HG02943 (cell line): ENCODE measurements around the gene TNRC6B.
"Not testable (repeated sequence)": the region's sequence is repeated elsewhere in the genome, so short reads cannot be mapped to it uniquely, and the experiment has no call there.

Experiments used
- ATAC-seq: cut with Tn5 transposase; IDR thresholded peaks from one replicate; pipeline ENCODE4 v1.9.1; 2021; ENCODE audit warnings: mild to moderate bottlenecking, low read depth, moderate library complexity; ENCODE audit not compliant: unreplicated experiment

TNRC6B gene

DNA sequence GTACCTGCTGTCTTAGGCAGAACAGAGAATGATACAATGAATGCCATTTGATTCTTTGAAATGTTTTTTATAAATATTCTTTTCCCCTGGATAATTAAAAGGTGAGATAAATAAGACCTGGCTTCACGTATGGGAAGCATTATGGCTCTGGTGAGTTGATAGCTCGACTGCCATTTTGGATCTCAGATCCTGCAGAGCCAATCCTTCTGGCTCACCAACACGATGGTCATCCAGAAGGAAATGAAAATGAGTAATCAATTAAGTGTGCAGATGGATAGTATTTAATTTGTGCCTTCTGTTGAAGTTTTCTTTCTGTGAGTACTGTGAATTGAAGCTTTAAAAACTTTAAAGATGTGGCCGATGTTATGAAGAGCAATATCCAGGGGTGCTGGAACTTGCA lies 2.7 kb downstream of the TNRC6B start:
- no peak for ATAC-seq

DNA sequence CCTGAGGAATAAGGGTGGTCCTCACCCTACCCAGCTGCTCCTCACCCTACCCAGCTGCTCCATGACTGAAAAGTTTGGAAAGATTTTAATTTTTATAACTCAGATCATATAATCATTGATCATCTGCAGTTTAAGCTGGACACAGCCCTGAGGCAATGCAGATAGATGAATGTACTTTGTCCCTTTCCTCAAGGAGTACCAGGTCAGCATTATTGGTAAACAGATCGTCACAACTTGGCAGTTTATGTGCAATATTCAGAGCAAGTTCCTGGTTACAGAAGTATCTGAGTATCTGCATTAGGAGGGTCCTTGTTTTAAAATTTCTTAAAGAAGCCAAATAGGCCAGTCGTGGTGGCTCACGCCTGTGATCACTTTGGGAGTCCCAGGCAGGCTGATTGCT lies 3.6 kb downstream of the TNRC6B start:
- ATAC-seq = no peak

- ATAC-seq = no peak
Observed at GRCh38 chr22:40182231-40182835, 4.6 kb downstream of the TNRC6B start.

GRCh38 chr22:40183029-40183581 lies 5.4 kb downstream of the TNRC6B start:
- no peak for ATAC-seq

DNA sequence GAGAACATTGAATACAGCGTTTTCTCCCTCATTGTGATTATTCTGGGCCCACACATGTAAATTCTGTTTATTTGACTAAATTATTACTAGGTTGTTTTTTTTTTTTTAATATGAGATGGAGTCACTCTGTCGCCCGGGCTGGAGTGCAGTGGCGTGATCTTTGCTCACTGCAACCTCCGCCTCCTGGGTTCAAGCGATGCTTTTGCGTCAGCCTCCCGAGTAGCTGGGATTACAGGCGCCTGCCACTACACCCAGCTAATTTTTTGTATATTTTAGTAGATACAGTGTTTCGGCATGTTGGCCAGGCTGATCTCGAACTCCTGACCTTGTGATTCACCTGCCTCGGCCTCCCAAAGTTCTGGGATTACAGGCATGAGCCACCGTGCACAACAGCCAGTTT lies 5.9 kb downstream of the TNRC6B start:
- ATAC-seq = not testable (repeated sequence)

- no peak for ATAC-seq
Observed at GRCh38 chr22:40187389-40187788, 9.7 kb downstream of the TNRC6B start.

- no peak for ATAC-seq
Observed at GRCh38 chr22:40189997-40190396, 12.3 kb downstream of the TNRC6B start.

DNA sequence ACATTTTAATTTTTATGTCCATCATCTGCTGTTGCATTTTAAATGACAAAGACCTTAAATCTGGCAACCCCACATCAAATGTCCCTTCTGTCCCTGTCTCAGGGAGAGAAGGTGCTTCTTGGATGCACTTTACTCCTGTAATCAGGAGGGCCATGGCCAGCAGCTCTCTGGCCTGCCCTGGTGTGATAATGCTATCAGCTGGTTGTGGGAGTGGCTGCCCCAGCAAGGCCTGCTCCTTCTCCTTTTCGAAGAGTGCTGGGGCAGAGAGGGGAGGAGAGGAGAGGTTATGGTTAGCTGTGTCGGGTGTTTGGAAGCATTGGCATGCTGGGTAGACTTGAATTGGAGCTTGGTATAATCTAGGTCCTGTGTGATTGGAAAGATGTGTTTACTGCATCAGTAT lies 12.8 kb downstream of the TNRC6B start:
- no peak for ATAC-seq

DNA sequence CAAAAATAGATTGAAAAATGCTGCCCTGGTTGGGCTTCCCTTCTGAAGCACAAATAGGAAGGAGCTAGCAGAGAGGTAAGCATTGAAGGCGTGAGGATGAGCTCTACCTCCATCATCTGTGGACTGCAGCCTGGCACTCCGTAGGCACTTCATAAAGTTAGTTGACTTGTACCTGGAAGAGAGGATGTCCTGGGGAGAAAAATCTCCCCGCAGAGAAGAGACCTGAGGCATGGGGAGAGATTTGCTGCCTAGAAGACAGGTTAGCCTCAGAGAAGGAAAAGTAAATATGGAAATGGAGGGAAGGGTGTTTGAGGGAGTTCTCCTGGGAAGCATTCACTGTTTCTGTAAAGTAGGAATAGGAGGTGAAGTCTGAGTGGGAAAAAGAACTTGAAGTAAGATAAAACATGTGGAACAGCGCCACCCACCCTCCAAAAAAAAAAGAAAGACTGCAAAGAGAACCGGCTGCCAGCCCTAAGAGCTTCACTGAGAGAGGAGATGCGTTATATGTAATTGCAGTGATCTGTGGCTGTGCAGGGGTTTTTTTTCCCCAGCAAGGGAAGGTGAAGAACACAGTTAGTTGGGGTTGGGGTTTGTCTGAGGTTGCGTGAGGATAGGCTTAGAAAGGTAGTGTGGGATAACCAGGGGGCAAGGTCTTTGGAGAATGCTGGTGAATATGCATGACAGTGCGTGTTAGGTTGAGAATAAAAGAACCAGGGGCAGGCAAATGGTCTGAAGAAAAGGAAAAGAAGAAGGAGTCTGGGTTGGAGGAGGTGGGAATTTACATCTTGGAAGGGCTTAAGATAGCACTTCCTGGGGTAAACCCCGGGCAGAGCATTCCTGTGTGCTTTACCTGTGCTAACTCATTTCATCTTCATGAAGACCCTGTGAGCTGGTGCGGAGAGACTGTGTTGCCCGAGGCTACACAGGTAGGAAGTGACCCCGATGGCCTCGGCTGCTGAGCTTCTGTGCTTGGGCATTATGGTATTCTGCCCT lies 16.0 kb downstream of the TNRC6B start:
- no peak for ATAC-seq

- ATAC-seq = no peak
Observed at GRCh38 chr22:40194656-40195055, 16.9 kb downstream of the TNRC6B start.

- no peak for ATAC-seq
Observed at GRCh38 chr22:40196628-40197360, 19.1 kb downstream of the TNRC6B start.

- not testable (repeated sequence) for ATAC-seq
Observed at GRCh38 chr22:40197421-40197820, 19.7 kb downstream of the TNRC6B start.

DNA sequence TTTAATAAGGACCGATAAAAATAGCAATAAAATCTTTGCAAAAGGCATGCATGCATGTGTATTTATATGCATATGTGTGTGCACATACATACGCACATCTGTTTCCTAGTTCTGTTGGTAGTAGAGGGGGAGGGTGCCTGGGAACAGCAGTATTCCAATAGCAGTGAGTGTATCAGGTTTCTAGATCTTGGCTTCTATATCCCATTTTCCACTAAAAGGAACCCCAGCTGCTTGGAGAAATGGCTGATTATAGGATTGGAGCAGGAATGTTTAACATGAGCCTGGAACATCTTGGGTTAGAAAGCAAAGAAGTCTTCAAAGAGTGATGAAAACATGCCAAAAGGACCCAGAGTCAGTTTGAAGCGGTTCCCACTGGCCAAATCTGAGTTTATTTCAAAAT lies 21.0 kb downstream of the TNRC6B start:
- ATAC-seq = no peak

DNA sequence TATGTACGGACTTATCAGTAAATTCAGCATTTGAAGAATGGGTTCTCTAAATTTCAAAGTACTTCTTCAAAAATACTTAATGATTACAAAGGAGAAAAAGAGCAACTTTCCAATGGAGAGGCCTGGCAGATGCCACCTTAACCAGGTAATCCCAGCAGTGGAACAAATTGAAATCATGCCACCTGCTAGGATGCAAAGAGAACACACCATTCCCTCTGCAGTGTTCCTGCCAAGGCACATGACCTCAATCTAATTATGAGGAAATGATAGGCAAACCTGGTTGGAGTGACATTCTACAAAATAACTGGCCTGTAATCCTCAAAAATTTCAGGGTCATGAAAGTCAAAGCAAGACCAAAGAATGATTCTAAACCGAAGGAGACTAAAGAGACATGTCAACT lies 21.5 kb downstream of the TNRC6B start:
- no peak for ATAC-seq

DNA sequence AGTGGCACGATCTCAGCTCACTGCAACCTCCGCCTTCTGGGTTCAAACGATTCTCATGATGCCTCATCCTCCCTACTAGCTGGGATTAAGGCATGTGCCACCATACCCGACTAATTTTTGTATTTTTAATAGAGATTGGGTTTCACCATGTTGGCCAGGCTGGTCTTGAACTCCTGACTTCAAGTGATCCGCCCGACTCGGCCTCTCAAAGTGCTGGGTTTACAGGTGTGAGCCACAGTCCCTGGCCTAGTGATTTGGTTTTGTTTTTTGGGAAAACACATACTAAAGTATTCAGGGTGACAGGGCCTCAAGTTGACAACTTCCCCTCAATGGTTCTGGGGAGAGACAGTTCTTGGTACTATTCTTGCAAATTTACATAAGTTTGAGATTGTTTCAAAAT lies 22.1 kb downstream of the TNRC6B start:
- no peak for ATAC-seq

DNA sequence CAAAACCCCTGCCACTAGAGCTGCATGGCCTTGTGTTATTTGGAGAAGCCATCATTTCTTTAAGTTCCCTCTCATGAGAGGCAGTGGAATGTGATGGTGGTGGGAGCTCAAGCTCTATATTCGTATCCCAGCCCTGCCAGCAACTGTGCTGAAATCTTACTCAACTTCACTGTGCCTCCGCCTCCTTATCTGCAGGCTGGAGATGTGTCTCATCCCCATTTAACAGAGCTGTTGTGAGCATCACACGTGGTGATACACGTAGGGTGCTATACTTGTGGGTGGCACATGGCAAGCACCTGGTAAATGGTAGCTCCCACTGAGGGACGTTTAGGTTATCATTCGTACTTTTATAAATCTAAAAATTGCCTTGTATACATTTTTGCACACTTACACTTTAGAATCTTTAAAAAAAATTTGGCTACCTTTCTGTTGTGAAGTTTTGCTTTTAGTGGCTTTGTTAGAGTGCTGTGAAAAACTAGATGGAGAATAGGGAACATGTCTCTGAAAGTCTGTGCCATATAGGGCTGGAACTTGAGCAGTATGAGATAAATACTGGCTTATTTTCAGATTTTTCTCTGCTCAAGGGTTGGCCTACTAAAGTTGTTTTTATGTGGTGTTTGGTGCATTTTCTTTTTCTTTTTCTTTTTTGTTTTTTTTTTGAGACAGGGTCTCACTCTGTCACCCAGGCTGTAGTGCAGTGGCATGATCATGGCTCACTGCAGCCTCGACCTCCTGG lies 23.2 kb downstream of the TNRC6B start:
- no peak for ATAC-seq

- ATAC-seq = no peak
Observed at GRCh38 chr22:40202225-40202944, 24.7 kb downstream of the TNRC6B start.

DNA sequence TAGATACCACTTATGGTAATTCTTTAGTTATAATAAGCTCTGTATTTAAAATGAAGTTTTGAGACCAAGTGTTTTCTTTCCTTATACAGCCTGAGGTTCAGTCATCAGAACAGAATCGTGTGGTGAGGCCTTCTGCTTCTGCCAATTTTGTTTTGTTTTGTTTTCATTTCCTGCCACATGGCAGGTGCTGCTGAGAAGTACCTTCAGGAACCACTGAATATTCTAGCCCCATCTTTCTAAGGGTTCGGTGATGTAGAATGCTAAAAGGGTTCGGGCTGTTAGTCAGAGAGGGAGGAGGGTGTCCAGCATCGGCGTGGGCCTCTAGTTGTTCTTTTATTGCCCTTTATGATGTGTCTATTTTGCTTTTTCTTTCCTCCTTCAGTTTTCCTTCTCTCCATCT lies 25.8 kb downstream of the TNRC6B start:
- no peak for ATAC-seq

GRCh38 chr22:40204321-40205116 lies 26.8 kb downstream of the TNRC6B start:
- no peak for ATAC-seq
